CMK (cell line): Measurements from ENCODE around the gene TRIM2.
"Not testable (repeated sequence)": the region's sequence is repeated elsewhere in the genome, so short reads cannot be mapped to it uniquely, and the experiment has no call there.

Experiments
- DNase-seq: peaks from one replicate; pipeline ENCODE4 v3.0.0-alpha.2; 2010; ENCODE audit warnings: low read depth

TRIM2 gene

GRCh38 chr4:153189016-153189801 lies 15.0 kb upstream of the TRIM2 start:
- no peak for DNase-seq

DNA sequence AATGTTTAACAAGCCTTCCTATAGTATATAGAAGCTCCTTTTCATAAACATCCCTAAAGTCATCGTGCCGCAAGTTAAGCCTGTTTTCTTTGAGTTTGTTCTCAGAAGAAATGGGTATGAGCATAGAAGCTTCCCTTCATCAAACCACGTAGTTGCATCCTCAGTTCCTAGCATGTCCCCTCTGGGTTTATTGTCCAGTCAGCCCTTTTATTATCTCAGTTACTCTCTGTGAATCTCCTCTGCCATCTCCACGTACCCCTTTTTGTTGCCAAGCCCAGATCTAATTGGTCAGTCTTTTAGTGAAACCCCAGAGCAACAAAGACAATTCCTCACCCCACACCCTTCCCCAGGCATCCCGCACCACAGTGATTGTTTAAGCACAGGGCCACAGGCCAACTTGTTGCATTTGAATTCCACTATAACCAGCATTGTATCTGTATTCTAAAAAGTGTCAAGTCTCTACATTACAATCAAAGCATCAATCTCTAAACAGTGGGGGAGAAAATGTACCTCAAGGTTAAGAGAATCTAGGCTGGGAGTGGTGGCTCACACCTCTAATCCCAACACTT lies 12.4 kb upstream of the TRIM2 start:
- no peak for DNase-seq

GRCh38 chr4:153197301-153197700 lies 6.9 kb upstream of the TRIM2 start:
- no peak for DNase-seq

DNA sequence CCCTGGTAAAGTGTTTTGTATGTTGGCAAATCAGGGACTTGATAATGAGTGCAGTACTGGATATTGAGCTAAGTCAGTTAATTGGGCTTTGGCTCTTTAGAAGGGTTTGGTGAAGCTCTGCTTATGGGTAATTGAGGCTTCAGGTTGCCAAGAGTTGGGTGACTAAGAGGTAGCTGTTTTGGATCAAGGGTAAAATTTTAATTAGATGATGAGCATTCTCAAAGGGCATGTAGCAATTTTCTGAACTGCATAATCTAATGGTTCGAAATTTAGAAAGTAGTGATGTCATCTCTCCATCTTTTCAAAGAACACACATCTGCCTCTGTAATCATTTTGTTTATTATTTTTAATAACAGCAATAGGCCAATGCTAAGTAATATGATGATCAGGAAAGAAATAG lies 5.5 kb upstream of the TRIM2 start:
- no peak for DNase-seq

- not testable (repeated sequence) for DNase-seq
Measured at GRCh38 chr4:153203746-153204145, 497 bp upstream of the TRIM2 start.

DNA sequence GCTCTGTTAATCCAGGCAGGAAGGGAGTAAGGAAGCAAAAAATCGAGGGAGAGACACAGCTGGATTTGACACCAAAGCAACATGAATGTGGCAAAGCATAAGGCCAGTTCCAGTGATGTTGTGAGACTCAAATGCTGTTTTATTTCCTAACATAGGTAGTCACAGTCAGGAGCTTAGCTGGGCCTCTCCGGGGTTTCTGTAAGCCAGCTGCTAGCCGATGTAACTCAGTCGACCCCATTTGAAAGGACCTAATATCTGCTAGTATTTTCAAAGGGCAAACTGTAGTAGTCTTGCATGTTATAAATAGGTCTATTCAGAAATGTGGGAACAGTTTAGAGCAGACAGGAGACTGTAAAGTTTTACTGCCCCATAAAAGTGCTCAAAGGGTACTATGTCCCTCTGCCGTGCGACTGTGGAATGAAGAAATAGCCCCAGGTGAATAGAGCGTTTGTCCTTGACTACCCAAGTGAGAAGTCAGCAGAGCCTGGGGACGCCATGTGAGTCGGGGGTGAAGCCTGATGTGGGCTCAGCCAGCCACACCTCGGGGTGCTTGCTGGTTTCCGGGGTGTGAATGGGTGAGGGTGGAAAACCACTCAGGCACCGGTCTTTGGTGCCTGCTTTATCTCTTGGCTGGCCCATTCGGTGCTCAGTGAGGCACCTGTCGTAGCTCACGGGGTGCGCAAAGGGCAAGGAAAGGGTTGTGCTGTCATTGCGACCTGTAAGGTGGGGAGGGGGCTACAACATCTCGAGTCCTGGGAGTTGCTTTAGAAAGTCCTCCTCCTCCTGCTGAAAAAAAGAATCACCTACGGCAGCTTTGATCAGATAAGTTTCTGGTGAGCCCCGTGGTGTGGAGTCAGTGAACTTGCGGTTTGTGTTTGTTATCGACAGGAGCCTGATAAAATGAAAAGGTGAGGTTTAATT lies 745 bp downstream of the TRIM2 start:
- no peak for DNase-seq

- no peak for DNase-seq
Measured at GRCh38 chr4:153205757-153206156, 1.5 kb downstream of the TRIM2 start.

- no peak for DNase-seq
Measured at GRCh38 chr4:153206534-153206933, 2.3 kb downstream of the TRIM2 start.

- DNase-seq: no peak
Measured at GRCh38 chr4:153207027-153207426, 2.8 kb downstream of the TRIM2 start.

GRCh38 chr4:153207567-153207966 lies 3.3 kb downstream of the TRIM2 start:
- DNase-seq: no peak

DNA sequence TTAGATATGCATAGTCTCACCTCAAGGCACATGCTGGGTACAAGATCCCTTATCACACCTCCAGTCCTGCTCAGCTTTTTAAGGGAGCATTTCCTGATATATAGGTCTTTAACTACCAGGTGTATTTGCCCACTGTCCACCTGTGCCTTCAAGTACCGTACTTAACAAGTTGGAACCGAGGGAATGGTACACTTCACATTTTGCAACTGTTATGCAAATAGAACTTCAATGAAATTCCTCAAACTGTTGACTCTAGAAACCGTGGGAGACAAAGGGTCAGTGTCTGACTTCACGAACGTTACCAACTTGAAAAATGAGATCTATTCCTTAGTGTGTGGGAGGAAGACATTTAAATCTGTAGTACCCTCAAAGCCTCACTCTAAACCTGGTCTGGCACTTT lies 5.2 kb downstream of the TRIM2 start:
- no peak for DNase-seq

DNA sequence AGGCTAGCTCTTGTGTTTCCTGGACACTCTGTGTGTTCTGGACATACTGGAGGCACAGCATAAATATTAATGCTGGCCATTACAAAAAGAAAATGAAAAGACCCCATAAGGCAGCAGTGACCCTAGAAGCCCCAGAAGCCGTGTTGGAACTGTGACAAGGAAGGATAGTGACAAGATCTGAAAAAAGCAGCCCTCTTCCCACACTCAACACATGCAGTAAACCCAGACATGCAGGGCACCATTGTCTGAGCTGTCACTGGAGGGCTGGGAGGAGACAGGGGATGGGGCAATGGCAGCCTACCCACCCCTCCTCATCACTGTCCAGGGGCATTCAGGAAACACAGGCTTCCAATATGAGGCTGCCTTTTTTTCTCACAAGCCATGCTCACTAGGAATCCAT lies 6.5 kb downstream of the TRIM2 start:
- DNase-seq: no peak

- DNase-seq: no peak
Measured at GRCh38 chr4:153211986-153212728, 7.9 kb downstream of the TRIM2 start.

DNA sequence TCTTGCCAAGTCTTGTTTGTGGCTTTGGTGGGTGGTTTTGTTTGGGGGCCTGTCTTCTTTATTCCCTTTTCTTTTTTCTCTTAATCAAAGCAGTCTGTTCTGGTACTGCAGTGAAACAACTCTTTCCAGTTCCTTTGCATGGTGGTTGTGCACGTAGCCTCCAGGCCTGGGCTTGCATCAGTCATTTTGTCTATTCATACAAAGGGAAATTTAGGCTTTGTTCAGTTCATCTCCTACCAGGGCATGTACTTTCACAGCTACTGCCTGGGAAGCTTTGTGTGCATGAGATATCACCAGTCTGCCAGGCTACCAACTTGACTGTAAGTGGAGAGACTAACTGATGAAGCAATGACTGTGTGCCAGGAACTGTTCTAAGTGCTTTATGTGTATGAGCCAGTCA lies 8.5 kb downstream of the TRIM2 start:
- DNase-seq: no peak

DNA sequence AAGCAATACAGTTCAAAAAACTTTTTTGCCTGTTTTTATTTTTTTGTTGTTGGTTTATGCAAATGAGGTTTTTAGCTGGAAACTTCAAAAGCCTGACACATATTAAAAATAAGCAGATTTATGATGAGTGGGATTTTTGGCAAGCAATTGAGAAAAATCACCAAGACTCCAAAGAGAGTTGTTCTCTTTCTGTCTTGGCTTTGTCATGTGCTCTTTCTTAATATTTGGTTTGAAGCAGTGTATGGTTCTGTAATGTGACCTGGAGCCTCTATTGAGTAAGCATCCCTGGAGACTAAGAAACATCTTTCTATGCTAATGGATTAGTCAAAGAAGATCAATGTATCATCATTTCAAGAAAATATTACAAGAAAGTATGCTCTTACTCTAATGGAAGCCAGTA lies 11.7 kb downstream of the TRIM2 start:
- no peak for DNase-seq

- no peak for DNase-seq
Measured at GRCh38 chr4:153216546-153216945, 12.3 kb downstream of the TRIM2 start.

GRCh38 chr4:153217440-153217839 lies 13.2 kb downstream of the TRIM2 start:
- DNase-seq: no peak

GRCh38 chr4:153218961-153219360 lies 14.7 kb downstream of the TRIM2 start:
- DNase-seq: no peak

- no peak for DNase-seq
Measured at GRCh38 chr4:153220682-153221395, 16.6 kb downstream of the TRIM2 start.

GRCh38 chr4:153221783-153222706 lies 17.8 kb downstream of the TRIM2 start:
- no peak for DNase-seq
